Peyer's patch (tissue), 4 donors: ENCODE measurements around the gene RALGAPA1. TPM values are rescaled to one million over a fixed set of nuclear protein-coding genes. Genes with fewer than 3 reads are reported as not detected.
"Not testable (repeated sequence)": the region's sequence is repeated elsewhere in the genome, so short reads cannot be mapped to it uniquely, and the experiment has no call there.

Experiments used
- DNase-seq, 3 donors: peaks; one replicate each; pipeline ENCODE4 v3.0.0-alpha.2; 2017 to 2019
- H3K27ac ChIP-seq, 4 donors: fragments of 200-600 bp; sonication (generic); one replicate each; pipeline ENCODE4 v1.5.1; 2016 to 2019
- H3K27me3 ChIP-seq, 2 donors: fragments of 200-600 bp; sonication (generic); one replicate each; pipeline ENCODE4 v1.5.1; 2019
- H3K36me3 ChIP-seq, 3 donors: fragments of 200-600 bp; sonication (generic); one replicate each; pipeline ENCODE4 v1.5.1; 2016 to 2019
- H3K4me1 ChIP-seq, 4 donors: fragments of 200-600 bp; sonication (generic); one replicate each; pipeline ENCODE4 v1.5.1; 2016 to 2019
- H3K4me3 ChIP-seq, 4 donors: fragments of 200-600 bp; sonication (generic); 1 replicate in 3 of 4; 2 replicates in 1 of 4; pipeline ENCODE4 v1.5.1; 2016 to 2019; ENCODE audit warnings: mild to moderate bottlenecking in 1 of 4
- H3K9me3 ChIP-seq, 4 donors: fragments of 200-600 bp; sonication (generic); one replicate each; pipeline ENCODE4 v1.5.1; 2016 to 2019; ENCODE audit warnings: mild to moderate bottlenecking in 1 of 4
- CTCF ChIP-seq, 6 experiments: fragments of 450-650 bp in 4 of 6; fragments of 200-600 bp in 2 of 6; sonication (generic) in 1 of 6; IDR thresholded peaks; one replicate each; pipeline ENCODE4 v1.5.1; 2017 to 2019; ENCODE audit warnings: antibody characterized with exemption in 6 of 6, mild to moderate bottlenecking in 3 of 6, moderate library complexity in 1 of 6
- POLR2A ChIP-seq, 2 donors: fragments of 450-650 bp; IDR thresholded peaks; one replicate each; pipeline ENCODE4 v1.5.1; 2017; ENCODE audit warnings: antibody characterized with exemption in 2 of 2, mild to moderate bottlenecking in 2 of 2, moderate library complexity in 2 of 2
- total RNA-seq, 4 donors: library from RNA; depleted of rRNA; stranded (reverse); fragments of >200 nt; gene quantifications; one replicate each; pipeline ENCODE4 v1.1.0, GENCODE V29; 2016

The RALGAPA1 gene
- total RNA-seq, 4 donors from 2014 or later, result 61.8 to 163 (median 89.4) TPM

DNA sequence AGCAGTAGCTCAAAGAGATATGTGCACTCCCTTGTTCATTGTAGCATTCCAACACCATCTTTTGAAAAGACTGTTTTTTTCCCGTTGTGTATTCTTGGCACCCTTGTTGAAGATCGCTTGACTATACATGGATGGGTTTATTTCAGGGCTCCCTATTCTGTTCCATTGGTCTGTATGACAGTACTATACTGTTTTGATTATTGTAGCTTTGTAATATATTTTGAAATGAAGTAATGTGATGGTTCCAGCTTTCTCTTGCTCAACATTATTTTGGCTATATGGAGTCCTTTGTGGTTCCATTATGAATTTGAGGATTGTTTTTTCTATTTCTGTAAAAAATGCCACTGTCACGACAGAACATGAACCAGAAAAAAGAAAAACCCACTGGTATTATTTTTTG lies 42.7 kb upstream of the RALGAPA1 start:
- Histone ChIP-seq H3K27ac (no peak overlapping the region), H3K27me3 (no peaks in the 10 kb centered on the region), H3K9me3 (no peaks in the 10 kb centered on the region), H3K4me1 (no peaks in the 10 kb centered on the region), H3K4me3 (no peak overlapping the region), H3K36me3 (no peaks in the 10 kb centered on the region)
- DNase-seq, result no peak
- no peak for TF ChIP-seq POLR2A (IDR thresholded peaks at IDR 0.05)
- no peak for TF ChIP-seq CTCF (IDR thresholded peaks at IDR 0.05)

- no peaks in the 10 kb centered on the region for H3K9me3 ChIP-seq
- TF ChIP-seq POLR2A (IDR thresholded peaks at IDR 0.05) (no peak), CTCF (IDR thresholded peaks at IDR 0.05) (no peak)
- H3K36me3 ChIP-seq, result no peaks in the 10 kb centered on the region
- no peak for DNase-seq
- H3K4me1 ChIP-seq, result no peaks in the 10 kb centered on the region
- H3K27me3 ChIP-seq, result no peaks in the 10 kb centered on the region
- H3K27ac ChIP-seq, result no peak overlapping the region
- H3K4me3 ChIP-seq, result no peak overlapping the region
Measured at GRCh38 chr14:35849122-35849521, 40.0 kb upstream of the RALGAPA1 start.

- Histone ChIP-seq H3K4me3 (no peak overlapping the region), H3K9me3 (peaks cover 0 to 4% (median 0%) of the 10 kb centered on the region in 4 donors), H3K27me3 (no peaks in the 10 kb centered on the region), H3K4me1 (no peaks in the 10 kb centered on the region), H3K27ac (no peak overlapping the region), H3K36me3 (peaks cover 0 to 13% (median 0%) of the 10 kb centered on the region in 3 donors)
- no peak for TF ChIP-seq POLR2A (IDR thresholded peaks at IDR 0.05)
- no peak for TF ChIP-seq CTCF (IDR thresholded peaks at IDR 0.05)
- no peak for DNase-seq
Measured at GRCh38 chr14:35847636-35848035, 38.5 kb upstream of the RALGAPA1 start.

- no peaks in the 10 kb centered on the region for H3K4me1 ChIP-seq
- H3K36me3 ChIP-seq, result peaks cover 0 to 25% (median 0%) of the 10 kb centered on the region in 3 donors
- TF ChIP-seq POLR2A (IDR thresholded peaks at IDR 0.05) (no peak), CTCF (IDR thresholded peaks at IDR 0.05) (no peak)
Measured at GRCh38 chr14:35844494-35844893, 35.4 kb upstream of the RALGAPA1 start.

DNA sequence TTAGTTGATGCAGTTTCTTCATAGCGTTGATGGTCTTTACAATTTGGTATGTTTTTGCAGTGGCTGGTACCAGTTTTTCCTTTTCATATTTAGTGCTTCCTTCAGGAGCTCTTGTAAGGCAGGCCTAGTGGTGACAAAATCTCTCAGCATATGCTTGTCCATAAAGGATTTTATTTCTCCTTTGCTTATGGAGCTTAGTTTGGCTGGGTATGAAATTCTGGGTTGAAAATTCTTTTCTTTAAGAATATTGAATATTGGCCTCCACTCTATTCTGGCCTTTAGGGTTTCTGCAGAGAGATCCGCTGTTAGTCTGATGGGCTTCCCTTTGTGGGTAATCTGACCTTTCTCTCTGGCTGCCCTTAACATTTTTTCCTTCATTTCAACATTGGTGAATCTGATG lies 33.1 kb upstream of the RALGAPA1 start:
- not testable (repeated sequence) for DNase-seq, H3K4me1 ChIP-seq, H3K4me3 ChIP-seq, H3K27ac ChIP-seq, H3K27me3 ChIP-seq
- peaks cover 0 to 33% (median 0%) of the 10 kb centered on the region in 3 donors for H3K36me3 ChIP-seq
- peaks cover 0 to 13% (median 2%) of the 10 kb centered on the region in 4 donors for H3K9me3 ChIP-seq

More at GRCh38 chr14:35844494-35844893, 35.4 kb upstream of the RALGAPA1 start:
- H3K4me3 ChIP-seq, result no peak overlapping the region
- H3K9me3 ChIP-seq, result peaks cover 0 to 11% (median 2%) of the 10 kb centered on the region in 4 donors
- no peaks in the 10 kb centered on the region for H3K27me3 ChIP-seq
- DNase-seq, result no peak
- no peak overlapping the region for H3K27ac ChIP-seq

GRCh38 chr14:35841704-35842103 lies 32.6 kb upstream of the RALGAPA1 start:
- H3K9me3 ChIP-seq, result peaks cover 0 to 13% (median 2%) of the 10 kb centered on the region in 4 donors
- H3K4me1 ChIP-seq, H3K27me3 ChIP-seq, H3K27ac ChIP-seq, H3K4me3 ChIP-seq, DNase-seq: not testable (repeated sequence)
- H3K36me3 ChIP-seq, result peaks cover 0 to 33% (median 0%) of the 10 kb centered on the region in 3 donors
